Stimulated activated CD8-positive, alpha-beta memory T cell treated with anti-CD3 and anti-CD28 coated beads, Interleukin-7, amount 100 ng/mL, for 1 hour (primary cell): ENCODE measurements around the gene DOK6.

Source experiments
- DNase-seq, 2 donors: peaks; one replicate each; pipeline ENCODE4 v3.0.0-alpha.2; 2020; ENCODE audit warnings: low read depth in 2 of 2

The DOK6 gene

DNA sequence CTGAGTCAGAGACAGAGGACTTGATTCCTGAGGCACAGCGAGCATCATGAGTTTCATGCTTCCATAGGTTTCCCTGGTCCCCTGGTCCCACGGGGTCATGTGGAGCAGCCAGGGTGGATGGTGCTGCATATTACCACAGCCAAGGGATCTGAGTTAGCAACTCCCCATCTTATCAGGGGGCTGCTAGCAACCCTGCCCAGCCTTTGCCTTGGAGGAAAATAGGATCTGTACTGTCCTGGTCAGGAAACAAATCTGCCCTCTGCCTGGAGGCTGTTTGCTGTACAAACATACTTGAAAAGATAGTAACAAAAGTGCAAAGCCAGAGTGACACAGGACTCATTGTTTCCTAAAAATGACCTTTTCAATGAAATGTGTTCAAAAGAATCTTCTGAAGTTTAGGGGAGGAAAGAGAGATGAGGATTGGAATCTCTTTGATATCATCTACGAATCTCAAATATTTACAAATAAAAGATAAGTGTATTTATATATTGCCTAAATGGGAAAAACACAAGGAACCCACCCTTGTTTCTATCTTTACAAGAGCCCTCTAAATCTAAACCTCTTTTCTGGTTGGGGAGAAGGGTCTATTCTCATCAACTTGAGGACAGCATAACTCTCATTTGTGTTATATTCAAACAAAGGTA lies 352.2 kb downstream of the DOK6 start:
- no peak for DNase-seq

DNA sequence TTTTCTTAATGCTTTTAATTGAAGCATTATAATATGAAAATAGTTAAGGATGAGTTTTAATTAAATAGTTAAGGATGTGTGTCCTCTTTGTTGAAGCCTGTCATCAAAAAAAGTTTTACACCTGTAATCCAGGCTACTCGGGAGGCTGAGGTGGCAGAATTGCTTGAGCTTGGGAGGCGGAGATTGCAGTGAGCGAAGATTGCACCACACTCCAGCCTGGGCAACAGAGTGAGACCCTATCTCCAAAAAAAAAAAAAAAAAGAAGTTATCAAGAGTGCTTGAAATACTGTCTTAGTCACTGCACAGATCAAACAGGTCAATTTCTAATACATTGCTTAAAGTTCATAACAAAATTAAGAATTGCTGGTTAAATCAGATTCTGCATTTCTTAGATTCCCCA lies 353.4 kb downstream of the DOK6 start:
- DNase-seq: no peak

DNA sequence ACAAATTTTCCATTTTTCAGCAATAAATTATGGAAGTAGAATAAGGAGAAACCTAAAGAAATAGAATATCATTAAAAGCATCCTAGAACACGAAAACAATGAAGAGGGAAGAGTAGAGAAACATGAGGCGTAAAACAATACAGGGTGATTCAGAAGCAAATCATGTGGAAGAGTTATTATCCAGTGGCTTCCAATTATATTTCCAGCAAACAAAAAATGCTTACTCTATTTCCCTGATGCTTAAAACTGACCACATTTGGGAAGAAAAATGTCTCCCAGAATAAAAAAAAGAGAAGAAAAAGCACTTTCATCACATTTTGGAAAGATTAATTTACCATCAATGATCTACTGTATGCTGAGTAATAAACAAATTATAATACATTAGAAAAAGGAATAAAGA lies 354.4 kb downstream of the DOK6 start:
- no peak for DNase-seq

- DNase-seq: no peak
These were observed 355.3 kb downstream of the DOK6 start for GRCh38 chr18:69755856-69756496.

GRCh38 chr18:69757733-69758132 lies 357.0 kb downstream of the DOK6 start:
- no peak for DNase-seq

- DNase-seq: no peak
These were observed 357.8 kb downstream of the DOK6 start for GRCh38 chr18:69758458-69758857.

- no peak for DNase-seq
These were observed 358.4 kb downstream of the DOK6 start for GRCh38 chr18:69759046-69759445.

DNA sequence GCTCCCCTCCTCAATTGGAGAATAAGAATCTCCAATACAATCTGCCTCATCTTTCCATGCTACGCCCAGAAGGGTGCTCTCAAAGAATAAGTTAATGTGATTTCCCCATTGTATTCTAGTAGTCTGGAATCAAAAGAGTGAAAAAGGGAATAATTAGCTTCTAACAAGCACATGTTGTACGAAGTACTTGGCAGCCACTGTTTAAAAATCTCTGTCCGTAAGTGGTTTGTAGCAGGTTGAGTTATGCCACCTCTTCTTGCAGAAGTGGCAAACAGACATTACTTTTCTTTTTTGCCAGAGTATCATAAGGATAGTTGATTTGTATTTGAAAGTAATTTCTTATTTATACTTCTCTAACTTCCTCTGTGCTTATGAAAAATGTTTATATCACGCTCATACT lies 362.3 kb downstream of the DOK6 start:
- no peak for DNase-seq

GRCh38 chr18:69763821-69764220 lies 363.1 kb downstream of the DOK6 start:
- no peak for DNase-seq

GRCh38 chr18:69770238-69770637 lies 369.6 kb downstream of the DOK6 start:
- no peak for DNase-seq

GRCh38 chr18:69774831-69775230 lies 374.1 kb downstream of the DOK6 start:
- no peak for DNase-seq

DNA sequence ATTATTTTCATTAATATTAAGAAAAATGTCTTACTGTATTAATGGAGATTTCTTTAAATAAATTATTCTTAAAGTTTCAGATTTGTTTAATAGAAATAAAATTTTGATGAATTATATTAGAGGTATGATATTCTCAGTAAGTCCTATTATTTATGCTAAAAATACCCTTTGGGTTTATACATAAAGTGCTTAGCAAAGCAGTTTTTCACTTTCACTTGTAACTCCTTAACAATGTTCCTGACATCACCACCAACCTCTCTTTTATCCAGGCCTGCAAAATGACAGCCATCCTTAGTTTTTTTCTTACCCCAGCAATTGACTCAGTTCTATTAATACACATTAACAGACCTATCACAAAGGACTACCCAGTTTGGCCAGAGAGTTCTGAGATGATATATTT lies 376.6 kb downstream of the DOK6 start:
- no peak for DNase-seq

- no peak for DNase-seq
These were observed 378.0 kb downstream of the DOK6 start for GRCh38 chr18:69778680-69779079.

DNA sequence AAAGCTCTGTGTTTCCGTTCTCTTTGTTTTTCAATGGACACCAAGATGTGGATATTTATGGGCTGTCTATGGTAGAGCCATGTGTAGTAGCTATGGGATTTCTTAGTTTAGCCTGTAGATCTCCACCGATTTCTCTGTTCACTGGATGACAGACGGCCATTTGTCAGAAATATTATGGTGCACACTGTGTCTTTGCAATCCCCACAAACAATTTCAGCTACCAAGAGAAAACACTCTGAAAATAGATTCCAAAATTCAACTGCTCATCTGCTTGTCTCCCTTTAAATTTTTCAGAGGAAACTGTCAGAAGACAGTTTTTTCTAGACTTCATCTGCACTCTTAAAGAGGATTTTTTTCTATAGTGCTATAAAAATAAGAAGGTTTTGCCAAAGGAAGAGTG lies 380.2 kb downstream of the DOK6 start:
- DNase-seq: no peak

- no peak for DNase-seq
These were observed 384.1 kb downstream of the DOK6 start for GRCh38 chr18:69784815-69785214.

GRCh38 chr18:69785466-69785865 lies 384.8 kb downstream of the DOK6 start:
- DNase-seq: no peak

DNA sequence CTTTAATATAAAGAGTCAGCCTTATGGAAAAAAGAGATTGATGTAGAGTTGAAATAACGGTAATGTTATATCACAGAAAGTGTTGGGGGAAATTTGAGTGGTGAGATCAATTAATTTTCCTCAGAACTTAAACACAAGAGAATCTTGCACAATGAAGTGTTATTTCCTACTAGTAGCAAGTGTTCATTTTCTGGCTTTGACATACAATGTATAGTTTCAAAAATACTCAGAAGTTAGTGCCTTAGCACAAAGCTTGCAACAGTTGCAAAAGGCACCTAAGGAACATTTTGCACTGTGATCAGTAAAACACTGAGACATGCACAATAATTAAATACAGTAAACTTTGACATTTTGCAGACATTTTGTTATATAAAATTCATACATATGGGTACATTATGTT lies 385.7 kb downstream of the DOK6 start:
- no peak for DNase-seq

DNA sequence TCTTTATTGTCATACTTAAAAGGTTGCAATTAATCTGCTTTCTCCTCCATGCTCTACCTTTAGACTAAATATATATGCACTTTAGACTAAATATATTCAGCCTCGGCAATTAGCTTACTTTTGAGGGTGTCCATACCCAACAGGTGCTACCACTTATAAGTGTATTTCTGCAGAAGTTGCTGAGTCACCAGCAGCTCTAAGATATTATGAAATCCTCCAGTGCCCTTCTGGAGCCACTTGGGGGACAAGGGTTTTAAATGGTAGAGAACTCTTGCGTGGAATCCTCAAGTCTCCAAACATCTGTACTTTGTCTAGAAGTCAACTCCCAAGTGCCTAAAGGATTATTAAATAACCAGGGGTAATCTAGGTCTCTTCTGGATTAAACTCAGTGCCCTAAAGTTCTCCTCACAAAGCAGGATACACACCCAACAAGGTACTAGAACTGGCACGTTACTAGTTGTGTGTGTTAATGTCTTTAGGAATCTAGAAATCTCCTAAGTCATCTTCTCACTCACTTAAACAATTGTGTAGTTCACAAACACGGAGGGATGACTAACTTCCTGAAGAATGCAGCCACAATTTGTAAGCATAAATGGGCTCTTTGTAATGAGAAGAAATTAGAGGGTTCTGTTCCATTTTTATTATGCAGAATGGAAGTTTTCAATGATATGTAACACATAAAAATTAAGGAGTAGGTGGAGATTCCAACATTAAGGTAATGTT lies 387.3 kb downstream of the DOK6 start:
- no peak for DNase-seq

DNA sequence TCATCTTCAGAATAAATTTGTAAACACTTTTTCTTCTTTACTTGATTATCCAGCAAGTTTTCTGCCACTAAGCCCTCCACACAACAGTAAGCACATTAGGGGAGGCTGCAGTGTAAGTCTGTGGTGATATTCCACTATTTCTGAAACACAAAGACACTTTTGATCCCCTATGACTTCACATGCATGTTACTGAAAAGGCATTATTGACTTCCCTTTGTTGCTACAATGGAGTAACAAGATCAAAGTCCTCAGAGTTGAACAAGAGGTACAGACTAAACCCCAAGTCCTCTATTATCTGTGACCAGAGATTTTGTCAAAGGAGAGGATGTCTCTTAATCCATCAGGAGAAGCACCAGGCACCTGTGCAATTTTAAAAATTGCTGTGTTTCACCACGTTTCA lies 389.1 kb downstream of the DOK6 start:
- no peak for DNase-seq

DNA sequence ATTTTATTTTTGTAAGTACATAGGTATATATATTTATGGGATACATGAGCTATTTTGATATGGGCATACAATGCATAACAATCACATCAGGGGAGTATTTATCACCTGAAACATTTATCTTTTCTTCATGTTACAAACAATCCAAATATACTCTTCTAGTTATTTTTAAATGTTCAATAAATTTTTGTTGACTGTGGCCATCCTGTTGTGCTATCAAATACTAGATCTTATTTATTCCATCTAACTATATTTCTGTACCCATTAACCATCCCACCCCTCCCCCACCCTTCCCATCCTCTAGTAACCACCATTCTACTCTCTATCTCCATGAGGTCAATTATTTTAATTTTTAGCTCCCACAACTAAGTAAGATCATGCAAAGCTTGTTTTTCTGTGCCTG lies 390.0 kb downstream of the DOK6 start:
- no peak for DNase-seq

- DNase-seq: no peak
These were observed 395.1 kb downstream of the DOK6 start for GRCh38 chr18:69795791-69796190.

- DNase-seq: no peak
These were observed 404.3 kb downstream of the DOK6 start for GRCh38 chr18:69804776-69805501.

DNA sequence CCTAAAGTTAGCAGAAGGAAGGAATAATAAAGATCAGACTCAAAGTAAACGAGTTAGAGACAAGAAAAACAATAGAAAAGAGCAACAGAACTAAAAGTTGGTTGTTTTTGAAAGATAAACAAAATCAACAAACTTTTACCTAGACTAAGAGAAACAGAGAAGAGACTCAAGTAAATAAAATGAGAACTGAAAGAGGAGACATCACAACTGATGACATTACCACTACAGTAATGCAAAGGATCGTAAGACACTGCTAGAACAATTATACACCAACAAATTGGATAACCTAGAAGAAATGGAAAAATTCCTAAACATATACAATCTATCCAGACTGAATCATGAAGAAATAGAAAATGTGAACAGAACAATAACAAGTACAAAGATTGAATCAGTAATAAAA lies 407.7 kb downstream of the DOK6 start:
- DNase-seq: no peak
